ENCODE data around the gene SKIC2.

DNA sequence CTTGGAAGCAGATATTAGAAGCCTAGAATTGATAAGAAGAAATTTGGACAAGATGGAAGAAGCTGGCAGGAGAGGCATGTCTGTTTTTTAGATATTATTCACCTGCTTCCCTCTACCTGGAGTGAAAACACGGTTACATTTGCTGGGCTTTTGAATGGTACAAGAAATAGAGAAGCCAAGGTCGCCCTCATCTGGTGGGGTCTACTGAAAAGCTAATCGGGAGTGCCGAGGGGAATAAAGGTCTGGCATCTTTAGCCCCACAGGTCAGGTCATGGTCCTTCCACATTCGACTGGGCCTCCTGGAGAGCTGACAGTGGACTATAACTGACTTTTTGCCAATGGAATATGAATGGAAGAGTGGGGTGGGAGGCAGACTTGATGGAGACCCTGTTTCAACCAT lies 36.0 kb upstream of the SKIC2 start:
- TF ChIP-seq, protein P1, sequence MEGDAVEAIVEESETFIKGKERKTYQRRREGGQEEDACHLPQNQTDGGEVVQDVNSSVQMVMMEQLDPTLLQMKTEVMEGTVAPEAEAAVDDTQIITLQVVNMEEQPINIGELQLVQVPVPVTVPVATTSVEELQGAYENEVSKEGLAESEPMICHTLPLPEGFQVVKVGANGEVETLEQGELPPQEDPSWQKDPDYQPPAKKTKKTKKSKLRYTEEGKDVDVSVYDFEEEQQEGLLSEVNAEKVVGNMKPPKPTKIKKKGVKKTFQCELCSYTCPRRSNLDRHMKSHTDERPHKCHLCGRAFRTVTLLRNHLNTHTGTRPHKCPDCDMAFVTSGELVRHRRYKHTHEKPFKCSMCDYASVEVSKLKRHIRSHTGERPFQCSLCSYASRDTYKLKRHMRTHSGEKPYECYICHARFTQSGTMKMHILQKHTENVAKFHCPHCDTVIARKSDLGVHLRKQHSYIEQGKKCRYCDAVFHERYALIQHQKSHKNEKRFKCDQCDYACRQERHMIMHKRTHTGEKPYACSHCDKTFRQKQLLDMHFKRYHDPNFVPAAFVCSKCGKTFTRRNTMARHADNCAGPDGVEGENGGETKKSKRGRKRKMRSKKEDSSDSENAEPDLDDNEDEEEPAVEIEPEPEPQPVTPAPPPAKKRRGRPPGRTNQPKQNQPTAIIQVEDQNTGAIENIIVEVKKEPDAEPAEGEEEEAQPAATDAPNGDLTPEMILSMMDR (IDR thresholded peaks at IDR 0.05): no peak
- TF ChIP-seq POLR2A (IDR thresholded peaks at IDR 0.05): no peak

Data from Peyer's patch (tissue), 4 donors.